ENCODE results near the gene SNRNP35. TPM values are rescaled to one million over a fixed set of nuclear protein-coding genes. Genes with fewer than 3 reads are reported as not detected.

The SNRNP35 gene
- total and polyA plus RNA-seq, 9 of the 15 experiments (the other 6 are each of a cell fraction or from before 2014, with no cell fraction given) = 17.7 to 41.0 (median 25.5) TPM

GRCh38 chr12:123427036-123427769 is 30.7 kb upstream of the SNRNP35 start:
- Histone ChIP-seq H3K27me3 (ENCODE audit: control insufficient read depth in 2 of 2, insufficient read depth in 2 of 2, low read length in 2 of 2) (no peaks in the 10 kb centered on the region), H3K27ac (ENCODE audit: extremely low read depth, low read depth, low read length) (no peak overlapping the region), H3K4me3 (no peak overlapping the region), H4K20me1 (replicated peaks; ENCODE audit: control insufficient read depth, insufficient read depth, low read length) (no peaks in the 10 kb centered on the region), H2AFZ (ENCODE audit: low read depth, low read length) (no peak overlapping the region), H3K4me2 (ENCODE audit: insufficient read depth, low read length) (no peak overlapping the region), H3K9me1 (ENCODE audit: control insufficient read depth, insufficient read depth, low read length) (no peaks in the 10 kb centered on the region), H3K79me2 (ENCODE audit: control insufficient read depth, insufficient read depth, low read length) (no peaks in the 10 kb centered on the region), H3K36me3 (ENCODE audit: control insufficient read depth, insufficient read depth, low read length) (peaks cover 26% of the 10 kb centered on the region; the same call in 2 of the 3 replicates), H3K4me1 (replicated peaks in 1 of 2; ENCODE audit: control insufficient read depth in 2 of 2, insufficient read depth in 2 of 2, low read length in 2 of 2) (no peaks in the 10 kb centered on the region), H3K9me3 (replicated peaks; ENCODE audit: control insufficient read depth, insufficient read depth, low read depth, low read length) (no peaks in the 10 kb centered on the region; the same call in 1 of the 2 replicates), H3K9ac (ENCODE audit: insufficient read depth in 1 of 2, low read depth in 2 of 2, low read length in 2 of 2) (no peak overlapping the region)
- POLR2A ChIA-PET = interaction anchor here (0.6 to 1.2 kb wide), 2 partner anchors 9 to 155 kb away, joined by 3 read pairs; no protein-coding TSS in a partner anchor
- DNase-seq (ENCODE audit: extremely low read depth in 1 of 4, low spot score in 3 of 4) (no peak), FAIRE-seq (no peak), ATAC-seq (no peak)
- no TSS peak for BruUV-seq (replicated peaks)
- in situ Hi-C loops (cut with MboI) = no loop called here
- intact Hi-C loops (cut with micrococcal nuclease) = no loop called here
- 88% methylated on average over 8 of the region's 8 CpGs for WGBS (ENCODE audit: insufficient coverage, low coverage, missing lambda C conversion rate)
- TF ChIP-seq FOXA1 (IDR thresholded peaks at IDR 0.05; ENCODE audit: borderline replicate concordance) = no peak
- 0 out of 4 replicates have a peak, but pooled peaks of 1 of the 2 experiments have one; percentile 51 for TF ChIP-seq ZNF639 (CRISPR knock-in tag; conservative IDR thresholded peaks at IDR 0.05 in 1 of 2, IDR thresholded peaks at IDR 0.05 in 1 of 2)
- TF ChIP-seq NBN (IDR thresholded peaks at IDR 0.05; ENCODE audit: low read depth) = no peak
- CTCF ChIA-PET (ENCODE audit: low intra/inter-chr PET ratio) = no interaction called here

Data from K562 (cell line).